ENCODE data around the gene KCNQ1.

Gene KCNQ1

DNA sequence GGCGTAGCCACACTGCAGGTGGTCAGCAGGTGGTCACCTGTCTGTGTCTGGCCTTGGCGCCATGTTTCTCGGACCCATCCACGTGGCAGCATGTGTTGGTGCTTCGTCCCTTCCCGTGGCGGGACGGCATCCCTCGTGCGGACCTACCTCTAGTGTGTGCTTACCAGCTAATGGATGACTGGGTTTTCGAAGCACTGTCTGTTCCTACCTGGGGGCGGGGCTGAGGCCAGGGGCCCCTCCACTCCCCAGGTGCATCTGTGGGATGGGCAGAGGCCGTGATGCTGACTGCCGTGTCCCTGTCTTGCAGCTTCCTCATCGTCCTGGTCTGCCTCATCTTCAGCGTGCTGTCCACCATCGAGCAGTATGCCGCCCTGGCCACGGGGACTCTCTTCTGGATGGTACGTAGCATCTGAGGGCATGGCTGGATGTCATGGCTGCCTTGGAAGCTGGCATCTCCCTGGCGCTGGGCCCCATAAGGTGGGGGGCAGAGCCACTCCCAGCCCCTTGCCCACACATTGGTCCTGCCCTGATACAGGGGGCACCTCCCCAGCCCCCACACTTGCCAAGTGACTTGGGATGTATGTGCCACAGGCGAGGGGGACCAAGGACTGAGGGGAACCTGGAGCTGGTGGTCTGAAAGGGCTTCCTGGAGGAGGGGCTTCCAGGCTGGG, 82.9 kb downstream of the KCNQ1 start:
- DNase-seq = no peak

DNA sequence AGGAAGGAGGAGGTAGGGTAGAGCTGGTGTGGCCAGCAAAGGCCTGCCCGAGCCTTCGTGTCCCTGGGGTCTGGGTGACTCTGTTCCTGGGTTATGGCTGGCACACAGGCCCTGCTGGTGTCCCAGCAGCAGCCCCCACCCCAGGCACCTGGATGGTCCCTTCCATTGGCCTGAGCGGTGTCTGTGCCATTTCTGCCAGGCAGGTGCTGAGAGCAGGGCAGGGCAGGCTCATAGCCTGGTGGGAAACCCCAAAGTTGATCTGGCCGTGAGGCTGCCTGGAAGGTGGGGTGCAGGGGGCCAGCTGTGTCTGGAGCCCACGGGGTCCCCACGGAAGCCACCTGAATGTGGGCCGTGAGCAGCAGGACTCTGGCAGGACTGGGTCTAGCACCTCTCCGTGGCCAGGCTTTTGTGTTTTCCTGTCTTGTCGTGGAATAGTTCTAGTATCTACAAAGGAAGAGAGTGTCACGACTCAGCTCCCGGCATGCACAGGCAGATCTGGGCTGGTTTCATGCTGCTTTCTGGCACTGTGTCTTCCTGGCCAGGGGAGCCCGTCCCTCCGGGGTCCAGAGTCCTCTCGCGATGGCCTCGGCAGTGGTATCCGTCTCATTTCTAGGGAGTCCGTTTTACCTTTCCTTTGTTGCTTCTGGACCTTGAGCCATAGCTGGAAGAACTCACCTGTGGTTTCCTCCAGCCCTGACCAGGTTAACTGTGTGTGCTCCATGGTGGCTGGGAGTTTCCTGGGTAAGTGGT, 83.7 kb downstream of the KCNQ1 start:
- no peak for DNase-seq

DNA sequence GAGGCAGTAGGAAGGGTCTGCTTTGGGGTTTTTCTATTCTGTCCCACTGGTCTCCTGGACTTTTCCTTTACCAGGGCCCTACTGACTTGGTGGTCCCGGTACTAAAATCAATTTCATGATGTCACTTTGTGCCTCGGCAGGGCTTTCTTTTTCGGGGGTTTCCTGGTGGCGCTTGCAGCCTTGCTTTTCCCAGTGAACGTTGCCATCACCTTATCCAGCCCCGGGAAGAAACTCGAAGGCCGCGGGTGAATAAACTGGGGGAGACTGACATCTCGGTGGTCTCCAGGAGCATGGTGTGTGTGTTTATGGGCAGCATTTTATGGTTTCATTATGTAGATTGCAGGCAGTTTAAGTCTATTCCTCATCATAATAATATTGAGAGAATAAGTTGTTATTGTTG, 84.4 kb downstream of the KCNQ1 start:
- DNase-seq = no peak

DNA sequence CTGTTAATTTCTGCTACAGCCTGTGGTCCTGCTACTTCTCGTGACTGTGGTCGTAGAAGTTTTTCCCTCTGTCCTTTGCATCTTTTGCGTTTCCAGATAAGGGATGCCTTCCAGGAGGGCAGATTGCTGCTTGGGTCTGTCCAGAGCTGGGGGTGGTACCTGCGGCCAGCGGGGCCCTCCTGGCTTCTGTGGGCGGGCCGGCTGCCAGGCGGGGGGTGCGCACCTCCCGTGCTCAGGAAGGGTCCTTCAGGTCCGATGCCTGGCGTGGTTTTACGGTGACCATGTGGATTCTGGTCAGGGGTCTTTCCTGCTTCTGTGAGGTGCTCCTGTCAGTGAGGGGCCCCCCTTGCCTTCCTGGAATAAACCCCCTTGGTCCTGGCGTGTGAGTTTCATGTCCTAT, 84.8 kb downstream of the KCNQ1 start:
- DNase-seq = no peak

DNA sequence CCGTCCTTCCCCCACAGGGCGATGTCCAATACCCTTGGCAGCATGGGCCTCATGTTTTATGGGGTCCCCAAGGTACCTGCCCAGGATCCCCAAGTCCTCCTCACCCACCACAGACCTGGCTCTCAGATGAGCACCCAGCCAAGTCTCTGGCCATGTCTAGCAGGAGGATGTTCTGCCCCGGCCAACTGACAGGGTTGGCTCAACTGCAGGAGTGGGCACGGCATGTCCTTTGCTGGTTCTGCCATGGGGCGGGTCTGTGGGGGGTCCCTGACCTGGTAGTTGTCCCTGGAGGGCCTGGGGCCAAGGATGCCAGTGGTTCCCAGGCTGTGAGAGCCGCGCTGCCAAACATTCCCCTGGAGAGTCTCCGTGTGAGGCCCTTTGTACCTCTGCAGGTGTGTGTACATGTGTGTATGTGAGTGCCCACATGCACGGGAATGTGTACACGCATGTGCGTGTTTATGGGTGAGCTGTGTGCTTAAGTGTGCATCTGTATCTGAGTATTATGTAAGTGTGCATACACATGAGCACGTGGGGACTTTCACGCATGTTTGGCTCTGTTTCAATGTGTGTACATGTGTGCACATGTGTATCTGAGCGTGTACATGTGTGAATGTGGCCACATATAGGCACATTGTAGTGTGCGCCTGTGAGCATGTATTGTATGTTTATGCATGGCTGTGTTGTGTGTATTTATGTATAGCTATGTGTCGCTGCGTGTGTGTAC, 85.5 kb downstream of the KCNQ1 start:
- no peak for DNase-seq

DNA sequence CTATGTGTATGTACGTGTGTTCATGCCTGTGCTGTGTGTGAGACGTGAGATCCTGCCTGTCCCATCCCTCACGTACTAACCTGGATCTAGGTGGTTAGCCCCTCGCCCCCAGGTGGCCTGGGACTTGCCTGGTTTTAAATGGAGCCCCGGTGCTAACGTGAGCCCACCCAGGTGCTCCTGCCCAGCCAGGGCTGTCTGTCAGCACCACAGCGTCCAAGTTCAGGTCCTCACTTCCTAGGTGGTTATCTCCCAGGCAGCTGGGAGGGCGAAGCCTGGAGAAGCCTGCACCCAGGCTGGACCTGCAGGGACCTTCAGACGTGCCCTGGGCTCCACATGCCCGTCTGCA, 86.0 kb downstream of the KCNQ1 start:
- DNase-seq = no peak

DNA sequence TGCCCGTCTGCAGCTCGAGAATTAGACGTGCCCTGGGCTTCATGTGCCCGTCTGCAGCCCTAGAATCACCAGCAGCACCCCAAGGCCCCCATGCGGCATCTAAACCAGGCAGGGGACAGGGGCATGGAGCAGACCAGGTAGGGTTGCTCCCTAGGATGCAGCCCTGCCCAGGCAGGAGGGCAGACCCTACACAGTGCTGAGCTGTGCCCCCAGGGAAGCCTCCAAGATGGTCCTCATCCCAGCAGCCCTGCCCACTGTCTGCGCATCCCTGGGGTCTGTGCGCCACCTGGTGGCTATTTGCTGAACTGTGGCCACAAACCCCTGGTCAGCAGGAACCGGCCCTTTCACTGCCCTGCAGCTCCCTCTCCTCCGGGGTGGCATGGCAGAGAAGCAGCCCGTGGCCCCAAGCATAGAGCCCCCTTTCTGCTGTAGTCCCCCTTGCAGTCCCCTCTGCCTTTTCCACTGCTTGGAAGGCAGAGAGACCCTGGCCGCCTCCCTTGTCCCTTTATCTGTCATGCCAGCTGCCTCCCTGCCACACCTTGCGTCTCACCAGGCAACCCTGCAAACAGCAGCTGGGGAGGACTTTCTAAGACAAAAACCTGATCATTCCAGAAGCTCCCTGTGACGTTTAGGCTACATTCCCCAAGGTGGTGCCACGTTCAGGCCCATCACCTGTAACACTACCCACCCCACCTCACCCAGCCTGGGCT, 86.6 kb downstream of the KCNQ1 start:
- DNase-seq = peak; percentile 61

DNA sequence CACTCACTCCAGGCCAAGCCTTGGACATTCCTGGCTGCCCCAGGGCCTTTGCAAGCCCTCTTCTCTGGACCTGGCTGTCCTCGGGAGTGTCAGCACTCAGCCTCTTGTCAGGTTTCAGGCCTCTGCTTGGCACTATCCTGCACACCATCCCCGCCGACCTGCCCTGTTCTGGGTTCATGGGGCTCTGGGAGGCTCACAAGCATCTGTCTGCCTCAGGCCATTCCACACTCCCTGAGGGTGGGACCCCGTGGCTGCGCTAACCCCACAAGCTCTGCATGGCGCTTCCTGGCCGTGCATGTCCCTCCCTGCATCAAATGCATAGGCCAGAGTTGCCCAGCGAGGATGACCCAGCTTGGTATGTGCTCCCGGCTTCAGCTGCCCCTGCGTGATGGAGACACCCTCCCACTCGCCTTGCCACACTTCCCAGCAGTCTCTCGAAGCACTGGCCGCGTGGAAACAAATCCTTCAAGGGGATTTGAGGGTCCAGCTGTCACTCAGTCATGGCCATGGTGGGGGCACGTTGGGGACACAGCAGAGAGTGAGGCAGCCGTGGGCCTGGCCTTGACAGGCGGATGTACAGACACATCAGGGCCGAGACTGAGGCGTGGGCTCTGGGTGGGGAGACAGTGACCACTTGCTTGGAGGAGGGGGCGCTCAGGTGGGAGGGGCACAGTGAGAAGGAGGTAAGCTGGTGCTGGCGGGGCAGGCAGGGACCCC, 87.3 kb downstream of the KCNQ1 start:
- DNase-seq = no peak

DNA sequence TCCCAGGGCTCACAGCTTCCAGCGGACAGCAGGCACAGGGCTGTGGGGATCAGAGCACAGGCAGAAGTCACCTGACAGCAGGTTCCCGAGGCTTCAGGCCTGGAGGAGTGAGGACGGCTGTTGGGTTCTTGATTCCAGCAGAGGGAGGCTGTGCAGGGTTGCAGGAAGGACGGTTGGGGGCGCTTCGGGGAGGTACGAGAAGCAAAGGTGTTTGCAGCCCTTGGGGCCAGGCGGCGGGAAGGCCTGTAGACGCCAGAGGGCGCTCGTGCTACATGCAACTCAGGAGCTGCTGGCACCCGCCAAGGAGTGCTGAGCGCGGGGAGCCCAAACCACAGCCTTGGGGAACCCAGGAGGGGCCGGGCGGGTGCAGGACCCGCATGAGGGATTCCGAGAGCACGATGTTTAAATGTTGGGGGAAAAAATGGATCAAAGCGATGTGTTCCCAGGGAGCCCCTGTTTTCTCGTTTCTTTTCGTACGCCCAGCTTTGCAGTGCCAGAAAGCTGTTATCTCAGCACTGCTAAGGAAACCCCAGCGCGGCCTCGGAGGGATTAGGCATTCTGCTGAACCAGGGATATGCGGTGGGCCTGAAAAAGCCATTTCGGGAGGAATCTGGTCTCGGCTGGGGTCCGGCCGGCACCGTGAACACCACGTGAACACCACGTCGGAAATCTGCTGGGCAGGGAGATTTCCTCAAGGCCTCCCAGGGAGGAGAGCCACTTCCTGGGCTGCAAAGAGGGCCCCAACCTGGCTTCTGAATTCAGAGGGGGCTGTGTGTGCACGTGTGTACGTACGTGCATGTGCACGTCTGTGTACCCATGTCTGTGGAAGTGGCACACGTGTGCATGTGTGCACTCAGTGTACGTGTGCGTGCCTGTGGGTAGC, 88.1 kb downstream of the KCNQ1 start:
- DNase-seq = peak; percentile 88

DNA sequence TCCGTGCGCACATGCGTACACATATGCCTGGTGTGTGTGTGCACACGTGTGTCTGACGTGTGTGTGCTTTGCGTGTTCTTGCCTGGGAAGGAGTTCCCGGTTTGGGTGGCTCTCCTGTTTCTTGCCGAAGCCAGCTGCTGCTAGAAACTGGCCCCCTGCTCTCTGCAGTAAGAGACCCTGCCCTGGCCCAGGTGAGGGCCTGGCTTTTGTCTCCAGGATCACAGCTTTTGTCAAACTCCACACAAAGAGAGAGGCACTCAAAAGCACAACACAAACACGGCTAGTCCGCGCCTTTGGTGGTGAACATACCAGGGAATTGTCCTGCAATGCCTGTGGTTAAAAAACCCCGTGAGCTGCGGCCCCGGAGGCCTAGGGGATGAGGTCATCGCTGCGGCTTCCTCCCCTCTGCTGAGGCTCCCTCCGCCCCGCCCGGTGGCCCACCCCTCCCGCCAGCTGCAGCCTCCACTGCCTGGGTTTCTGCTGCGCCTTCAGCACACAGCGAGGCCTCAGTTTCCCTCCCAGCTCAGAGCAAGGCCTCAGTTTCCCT, 88.9 kb downstream of the KCNQ1 start:
- DNase-seq = peak; percentile 5

DNA sequence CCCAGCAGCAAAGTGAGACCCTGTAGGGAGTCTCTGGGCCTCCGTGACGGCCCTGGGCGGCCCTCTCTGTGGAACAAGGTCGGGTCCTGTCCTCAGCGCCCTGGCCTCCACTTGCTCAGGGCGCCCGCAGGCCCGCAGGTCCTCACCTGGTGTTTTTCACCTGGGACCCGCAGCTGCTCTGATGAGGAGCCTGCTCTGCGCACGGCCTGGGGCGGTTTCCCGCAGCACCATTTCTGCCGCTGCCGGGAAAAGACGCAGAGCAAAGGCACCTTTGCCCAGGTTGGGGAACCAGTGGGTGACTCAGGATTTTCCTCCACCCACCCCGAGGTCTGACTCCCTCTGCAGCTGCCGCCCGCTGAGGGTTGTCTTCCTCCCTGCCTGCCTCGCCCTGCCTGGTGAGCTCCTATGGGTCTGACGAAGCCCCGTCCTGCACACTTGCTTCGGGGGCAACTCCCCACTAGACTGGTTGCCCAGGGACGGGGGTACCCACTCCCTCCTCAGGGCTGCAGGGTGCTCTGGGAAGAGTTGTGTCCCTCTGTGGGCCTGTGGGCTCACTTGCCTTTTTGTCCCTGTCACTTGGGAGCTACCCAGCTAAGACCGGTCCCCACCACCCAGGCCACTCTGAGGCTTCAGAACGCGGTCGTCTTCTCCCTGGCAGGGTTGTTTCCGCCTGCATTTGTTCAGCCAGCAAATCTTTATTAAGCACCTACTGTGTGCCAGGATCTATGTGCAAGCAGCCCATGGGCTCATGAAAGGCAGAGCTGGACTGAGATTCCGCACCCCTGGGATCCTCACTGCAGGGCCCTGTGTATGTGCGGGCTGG, 89.5 kb downstream of the KCNQ1 start:
- DNase-seq = no peak

DNA sequence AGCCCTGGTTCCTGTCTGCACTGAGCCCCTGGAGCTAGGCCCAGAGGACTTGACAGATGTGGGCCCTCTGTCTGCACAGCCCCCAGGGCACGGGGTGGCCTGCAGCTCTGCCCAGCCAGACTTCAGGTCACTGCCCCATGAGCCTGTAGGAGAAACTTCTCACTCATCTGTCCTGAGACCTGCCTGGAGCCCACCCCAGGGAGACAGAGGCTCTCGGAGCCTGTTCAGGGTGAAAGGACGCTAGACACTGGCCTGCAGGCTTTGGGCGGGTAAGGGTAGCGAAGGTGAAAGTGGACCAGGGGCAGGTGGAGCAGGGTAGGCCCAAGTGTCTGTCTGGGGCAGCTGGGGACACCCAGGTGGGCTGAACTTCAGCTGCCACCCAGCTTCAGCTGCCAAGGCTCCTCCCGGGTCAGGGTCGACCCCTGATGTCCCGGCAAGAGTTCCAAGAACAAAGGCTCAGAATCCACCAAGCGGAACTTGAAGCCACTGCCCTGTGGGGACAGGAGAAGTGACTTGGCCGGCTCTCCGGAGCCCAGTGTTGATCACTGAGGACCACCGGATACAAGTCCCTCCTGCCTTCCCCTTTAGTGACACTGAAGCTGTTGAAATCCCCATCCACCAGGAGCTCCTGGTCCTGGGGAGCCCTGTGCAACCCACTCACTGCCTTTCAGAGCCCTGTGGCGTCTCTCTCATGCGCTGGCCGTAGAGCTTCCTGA, 90.3 kb downstream of the KCNQ1 start:
- no peak for DNase-seq

DNA sequence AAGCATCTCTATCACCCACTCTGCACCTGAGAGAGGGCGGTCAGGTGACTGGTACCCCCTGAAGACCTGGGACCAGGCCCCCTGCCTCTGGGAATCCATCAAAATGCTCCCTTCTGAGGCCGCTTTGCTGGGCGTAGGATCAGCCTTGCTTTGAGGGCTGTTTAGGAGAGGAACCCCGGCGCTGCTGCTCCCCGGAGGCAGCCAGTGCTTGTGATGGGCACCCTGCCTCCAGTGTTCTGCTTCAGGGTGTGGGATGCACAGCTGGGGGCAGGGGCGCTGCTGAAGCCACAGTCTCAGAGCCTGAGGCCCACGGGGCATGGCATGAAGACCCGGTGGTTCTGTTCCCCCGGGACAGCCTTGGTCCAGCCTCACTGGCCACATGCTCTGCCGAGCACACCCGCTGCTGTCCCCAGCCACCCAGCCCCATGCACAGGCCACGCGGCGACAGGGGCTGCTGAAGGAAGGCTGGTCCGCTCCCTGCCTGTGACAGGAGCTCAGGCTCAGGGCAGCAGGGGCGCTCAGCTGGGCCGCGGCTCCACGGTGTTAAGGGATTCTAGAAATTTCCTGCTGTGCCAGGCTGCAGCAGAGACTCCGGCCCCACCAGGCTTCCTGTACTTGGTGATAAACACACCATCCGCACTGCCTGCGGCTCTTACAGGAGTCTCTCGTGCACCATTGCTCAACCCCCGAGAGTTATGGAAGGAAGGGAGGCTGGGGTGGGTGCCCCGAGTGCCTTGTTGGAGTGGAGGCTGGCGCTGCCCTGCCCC, 91.0 kb downstream of the KCNQ1 start:
- no peak for DNase-seq

DNA sequence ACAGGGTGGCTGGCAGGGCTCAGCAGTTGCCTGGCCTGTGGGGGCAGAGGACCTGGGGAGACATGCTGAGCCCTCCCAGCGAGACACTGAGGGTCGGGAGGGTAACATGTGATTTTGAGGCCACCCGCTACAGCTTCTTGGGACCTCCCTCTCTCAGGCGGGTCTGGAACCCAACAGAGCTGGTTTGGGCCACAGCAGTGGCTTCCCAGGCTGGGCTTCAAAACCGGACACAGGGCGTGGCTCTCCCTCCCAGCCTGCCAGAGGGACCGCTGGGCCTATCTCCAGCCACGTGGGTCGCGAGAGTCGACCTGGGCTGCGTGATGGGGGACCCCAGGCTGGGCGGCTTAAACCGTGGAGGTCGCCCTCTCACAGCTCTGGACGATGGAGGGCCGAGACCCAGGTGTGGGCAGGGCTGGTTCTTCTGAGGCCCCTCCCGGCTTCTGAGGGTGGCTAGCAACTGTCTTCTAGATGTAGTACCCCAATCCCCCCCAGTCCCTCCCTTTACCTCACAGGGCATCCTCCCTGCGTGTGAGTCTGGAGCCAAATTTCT, 91.7 kb downstream of the KCNQ1 start:
- DNase-seq = no peak

DNA sequence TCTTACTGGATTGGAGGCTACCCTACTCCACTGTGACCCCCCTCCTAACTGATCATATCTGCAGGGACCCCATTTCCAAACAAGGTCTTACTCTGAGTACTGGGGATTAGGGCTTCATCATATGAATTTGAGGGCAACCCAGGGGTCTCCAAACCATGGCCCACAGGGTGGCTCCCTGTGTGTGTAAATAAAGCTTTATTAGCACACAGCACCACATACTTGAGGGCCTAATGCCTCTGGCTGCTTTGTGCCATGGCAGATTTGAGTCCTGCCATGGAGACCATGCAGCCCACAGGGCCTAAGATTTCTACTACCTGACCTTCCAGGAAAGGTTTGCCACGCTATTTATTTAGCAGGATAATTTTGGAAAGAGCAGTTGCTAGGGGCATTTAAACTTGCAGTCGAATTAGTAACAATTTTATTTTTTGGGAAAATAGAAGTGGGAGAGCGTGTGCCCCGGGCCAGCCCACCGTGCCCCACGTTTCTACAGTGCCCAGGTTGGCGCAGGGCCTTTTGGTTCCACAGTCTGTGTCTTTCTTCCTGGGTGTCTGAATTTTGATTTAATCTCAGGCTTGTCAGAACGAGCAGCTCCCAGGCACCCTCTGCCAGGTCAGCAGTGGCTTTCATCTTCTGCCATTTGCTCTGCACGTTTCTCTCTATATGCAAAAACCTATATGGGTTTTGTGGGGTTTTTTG, 92.3 kb downstream of the KCNQ1 start:
- DNase-seq = no peak

DNA sequence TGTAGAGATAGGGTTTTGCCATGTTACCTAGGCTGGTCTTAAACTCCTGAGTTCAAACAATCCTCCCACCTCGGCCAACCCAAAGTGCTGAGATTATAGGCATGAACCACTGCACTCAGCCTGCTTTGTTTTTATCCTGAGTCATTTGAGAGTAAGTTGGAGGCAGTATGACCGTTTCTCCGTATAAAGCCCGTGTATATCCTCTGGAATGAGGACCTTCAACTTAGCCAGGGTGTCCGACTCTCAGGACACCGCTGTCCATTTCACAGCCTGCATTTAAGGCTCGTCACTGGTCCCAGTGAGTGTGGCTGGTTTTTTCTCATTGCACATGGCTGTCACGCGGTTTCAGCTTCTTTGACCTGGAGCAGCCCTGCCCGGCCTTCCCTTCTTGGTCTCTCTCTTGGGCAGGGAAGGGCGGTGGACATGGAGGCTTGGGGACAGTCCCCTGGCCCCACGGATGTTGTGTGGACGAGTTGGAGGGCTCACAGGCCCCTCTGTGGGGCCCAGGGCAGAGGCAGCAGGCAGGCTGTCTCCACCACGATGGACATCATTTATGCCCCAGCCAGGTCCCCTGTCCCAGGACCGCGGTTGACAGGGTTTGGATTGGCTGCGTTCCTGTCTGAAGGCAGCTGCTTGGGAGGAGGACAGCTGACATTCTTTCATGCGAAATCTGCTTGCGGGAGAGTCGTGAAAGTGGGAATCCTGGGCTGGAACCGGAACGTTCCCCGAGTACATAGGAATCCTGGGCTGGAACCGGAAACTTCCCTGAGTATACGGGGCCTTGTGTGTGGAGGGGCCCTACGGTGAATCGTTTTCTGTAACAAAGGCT, 93.3 kb downstream of the KCNQ1 start:
- no peak for DNase-seq

DNA sequence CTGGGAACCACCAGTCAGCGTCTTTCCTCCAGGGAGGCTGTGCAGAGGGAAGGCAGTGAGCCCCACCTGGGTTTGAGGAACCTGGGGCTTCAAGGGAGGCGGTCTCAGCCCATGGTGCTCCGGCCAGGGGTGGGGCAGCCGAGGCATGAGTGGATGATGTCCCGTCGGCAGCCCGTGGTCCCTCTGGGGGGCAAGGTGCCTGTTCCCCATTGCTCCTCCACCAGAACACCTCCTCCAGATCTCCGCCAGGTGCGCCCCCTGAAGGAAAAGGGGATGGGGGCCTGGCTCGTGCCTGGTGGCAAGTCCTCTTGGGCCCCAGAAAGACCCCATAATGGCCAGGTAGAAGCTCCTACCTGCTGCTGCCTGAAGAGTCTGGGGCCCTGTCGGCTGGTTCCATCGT, 94.1 kb downstream of the KCNQ1 start:
- no peak for DNase-seq
